ENCODE measurements around the gene MAGOHB.

Gene MAGOHB

GRCh38 chr12:10559244-10559643 is 54.2 kb downstream of the MAGOHB start:
- Histone ChIP-seq H3K9ac (ENCODE audit: low read length) (no peak overlapping the region), H3K27me3 (ENCODE audit: low read length) (no peaks in the 10 kb centered on the region), H3F3A (ENCODE audit: insufficient read depth) (no peaks in the 10 kb centered on the region), H3K36me3 (ENCODE audit: low read length) (no peaks in the 10 kb centered on the region), H4K20me1 (ENCODE audit: low read depth, low read length) (no peaks in the 10 kb centered on the region), H2AFZ (ENCODE audit: low read depth, low read length, severe bottlenecking) (no peak overlapping the region), H3K4me3 (ENCODE audit: insufficient read depth, low read length, poor library complexity, severe bottlenecking) (no peak overlapping the region), H3K4me2 (ENCODE audit: low read depth, low read length, poor library complexity, severe bottlenecking) (no peak overlapping the region), H3K79me2 (ENCODE audit: insufficient read depth, low read length) (no peaks in the 10 kb centered on the region), H3K27ac (ENCODE audit: low read depth, low read length) (no peak overlapping the region), H3K9me3 (ENCODE audit: insufficient read depth, low read length) (no peaks in the 10 kb centered on the region), H3K9me2 (replicated peaks; ENCODE audit: insufficient read depth, low read length) (no peaks in the 10 kb centered on the region)
- no peak for TF ChIP-seq CTCF (IDR thresholded peaks at IDR 0.05; ENCODE audit: insufficient read depth, low read length, poor library complexity, severe bottlenecking)

- no peak overlapping the region for H2AFZ ChIP-seq (ENCODE audit: low read depth, low read length, severe bottlenecking)
Measured at GRCh38 chr12:10558789-10559188, 54.6 kb downstream of the MAGOHB start.

GRCh38 chr12:10558301-10558700 is 55.1 kb downstream of the MAGOHB start:
- H3F3A ChIP-seq (ENCODE audit: insufficient read depth) = no peaks in the 10 kb centered on the region
- H3K4me3 ChIP-seq (ENCODE audit: insufficient read depth, low read length, poor library complexity, severe bottlenecking) = no peak overlapping the region
- H3K4me2 ChIP-seq (ENCODE audit: low read depth, low read length, poor library complexity, severe bottlenecking) = no peak overlapping the region
- H3K36me3 ChIP-seq (ENCODE audit: low read length) = no peaks in the 10 kb centered on the region
- no peaks in the 10 kb centered on the region for H3K79me2 ChIP-seq (ENCODE audit: insufficient read depth, low read length)
- H4K20me1 ChIP-seq (ENCODE audit: low read depth, low read length) = no peaks in the 10 kb centered on the region
- TF ChIP-seq EZH2phosphoT487 (conservative IDR thresholded peaks at IDR 0.05; ENCODE audit: low read length) (no peak), CTCF (IDR thresholded peaks at IDR 0.05; ENCODE audit: insufficient read depth, low read length, poor library complexity, severe bottlenecking) (no peak)
- H2AFZ ChIP-seq (ENCODE audit: low read depth, low read length, severe bottlenecking) = no peak overlapping the region
- no peak overlapping the region for H3K27ac ChIP-seq (ENCODE audit: low read depth, low read length)
- no peaks in the 10 kb centered on the region for H3K27me3 ChIP-seq (ENCODE audit: low read length)
- no peaks in the 10 kb centered on the region for H3K9me3 ChIP-seq (ENCODE audit: insufficient read depth, low read length)
- H3K9me2 ChIP-seq (replicated peaks; ENCODE audit: insufficient read depth, low read length) = no peaks in the 10 kb centered on the region
- H3K9ac ChIP-seq (ENCODE audit: low read length) = no peak overlapping the region

More at GRCh38 chr12:10558789-10559188, 54.6 kb downstream of the MAGOHB start:
- Histone ChIP-seq H4K20me1 (ENCODE audit: low read depth, low read length) (no peaks in the 10 kb centered on the region), H3K27ac (ENCODE audit: low read depth, low read length) (no peak overlapping the region), H3F3A (ENCODE audit: insufficient read depth) (no peaks in the 10 kb centered on the region), H3K4me2 (ENCODE audit: low read depth, low read length, poor library complexity, severe bottlenecking) (no peak overlapping the region), H3K27me3 (ENCODE audit: low read length) (no peaks in the 10 kb centered on the region), H3K9ac (ENCODE audit: low read length) (no peak overlapping the region), H3K36me3 (ENCODE audit: low read length) (no peaks in the 10 kb centered on the region), H3K9me3 (ENCODE audit: insufficient read depth, low read length) (no peaks in the 10 kb centered on the region), H3K4me3 (ENCODE audit: insufficient read depth, low read length, poor library complexity, severe bottlenecking) (no peak overlapping the region), H3K79me2 (ENCODE audit: insufficient read depth, low read length) (no peaks in the 10 kb centered on the region), H3K9me2 (replicated peaks; ENCODE audit: insufficient read depth, low read length) (no peaks in the 10 kb centered on the region)
- no peak for TF ChIP-seq EZH2phosphoT487 (conservative IDR thresholded peaks at IDR 0.05; ENCODE audit: low read length)
- TF ChIP-seq CTCF (IDR thresholded peaks at IDR 0.05; ENCODE audit: insufficient read depth, low read length, poor library complexity, severe bottlenecking) = no peak

- Histone ChIP-seq H3K79me2 (ENCODE audit: insufficient read depth, low read length) (no peaks in the 10 kb centered on the region), H3K36me3 (ENCODE audit: low read length) (no peaks in the 10 kb centered on the region), H3K9me3 (ENCODE audit: insufficient read depth, low read length) (no peaks in the 10 kb centered on the region), H3K4me3 (ENCODE audit: insufficient read depth, low read length, poor library complexity, severe bottlenecking) (no peak overlapping the region), H4K20me1 (ENCODE audit: low read depth, low read length) (no peaks in the 10 kb centered on the region), H3K4me2 (ENCODE audit: low read depth, low read length, poor library complexity, severe bottlenecking) (no peak overlapping the region), H3K27me3 (ENCODE audit: low read length) (no peaks in the 10 kb centered on the region), H3K9ac (ENCODE audit: low read length) (no peak overlapping the region), H3K9me2 (replicated peaks; ENCODE audit: insufficient read depth, low read length) (no peaks in the 10 kb centered on the region), H3F3A (ENCODE audit: insufficient read depth) (no peaks in the 10 kb centered on the region), H2AFZ (ENCODE audit: low read depth, low read length, severe bottlenecking) (no peak overlapping the region), H3K27ac (ENCODE audit: low read depth, low read length) (no peak overlapping the region)
- TF ChIP-seq EZH2phosphoT487 (conservative IDR thresholded peaks at IDR 0.05; ENCODE audit: low read length) = no peak
- TF ChIP-seq CTCF (IDR thresholded peaks at IDR 0.05; ENCODE audit: insufficient read depth, low read length, poor library complexity, severe bottlenecking) = no peak
Measured at GRCh38 chr12:10557766-10558165, 55.6 kb downstream of the MAGOHB start.

All from SU-DHL-6 (cell line).